ENCODE data around the gene PLCD3. TPM values are rescaled to one million over a fixed set of nuclear protein-coding genes. Genes with fewer than 3 reads are reported as not detected.

PLCD3 gene
- total and polyA plus RNA-seq, 2 of the 8 experiments (the other 6 are each of a cell fraction or from before 2014, with no cell fraction given), result 26.5 to 48.1 TPM

- Histone ChIP-seq H3K36me3 (ENCODE audit: control insufficient read depth in 2 of 4, insufficient read depth in 4 of 4, low read length in 3 of 4) (no peaks in the 10 kb centered on the region), H2AK5ac (ENCODE audit: low read depth, low read length) (no peak overlapping the region), H3K79me2 (ENCODE audit: control insufficient read depth in 1 of 2, insufficient read depth in 2 of 2, low read length in 2 of 2) (peaks cover 12 to 50% of the 10 kb centered on the region in 2 experiments), H4K91ac (replicated peaks; ENCODE audit: insufficient read length, low read length) (peak overlapping the region; percentile 97), H3K27me3 (replicated peaks in 1 of 4; ENCODE audit: control insufficient read depth in 3 of 4, extremely low read depth in 1 of 4, insufficient read depth in 3 of 4, low read length in 3 of 4) (no peaks in the 10 kb centered on the region), H2BK12ac (ENCODE audit: low read depth, low read length) (peak overlapping the region; percentile 72; the same call in 1 of the 2 replicates), H3K4me1 (replicated peaks in 1 of 4; ENCODE audit: control insufficient read depth in 3 of 4, insufficient read depth in 4 of 4, low read length in 3 of 4) (no peaks in the 10 kb centered on the region; a peak in 2 of 7 replicates), H2BK5ac (ENCODE audit: low read depth, low read length) (peak overlapping the region; percentile 100), H2BK20ac (ENCODE audit: low read length) (no peak overlapping the region), H3K4me2 (ENCODE audit: insufficient read depth in 1 of 2, low read depth in 2 of 2, low read length in 2 of 2) (peak overlapping the region; percentile 83 to 93), H3K56ac (replicated peaks; ENCODE audit: insufficient read length, low read depth, low read length) (no peak overlapping the region), H3K9me3 (ENCODE audit: insufficient read depth in 2 of 2, low read depth in 1 of 2, low read length in 1 of 2) (no peaks in the 10 kb centered on the region), H2AFZ (ENCODE audit: low read length) (peak overlapping the region; percentile 76; the same call in 1 of the 2 replicates), H4K5ac (ENCODE audit: insufficient read length, low read depth, low read length) (peak overlapping the region; percentile 75), H3K4me3 (ENCODE audit: extremely low read depth in 1 of 4, insufficient read depth in 2 of 4, low read depth in 3 of 4, low read length in 4 of 4) (peak overlapping the region; percentile 80 to 100 (median 96)), H3K79me1 (ENCODE audit: low read depth, low read length) (peaks cover 6% of the 10 kb centered on the region), H3K14ac (ENCODE audit: insufficient read length) (no peak overlapping the region), H4K20me1 (replicated peaks in 1 of 2; ENCODE audit: control insufficient read depth in 1 of 2, insufficient read depth in 2 of 2, low read length in 2 of 2) (peaks cover 0 to 1% of the 10 kb centered on the region in 2 experiments), H3K18ac (ENCODE audit: extremely low read depth, low read length) (no peak overlapping the region), H3K27ac (ENCODE audit: low read depth, low read length) (peak overlapping the region; percentile 98), H2BK15ac (ENCODE audit: low read length) (no peak overlapping the region), H3K4ac (replicated peaks; ENCODE audit: insufficient read length, low read depth, low read length) (peak overlapping the region; percentile 98), H3K23me2 (ENCODE audit: low read depth, low read length) (peaks cover 5% of the 10 kb centered on the region; the same call in 1 of the 2 replicates), H4K8ac (ENCODE audit: extremely low read depth, insufficient read depth, low read length) (no peak overlapping the region), H3K9ac (replicated peaks in 1 of 4; ENCODE audit: extremely low read depth in 1 of 4, low read depth in 3 of 4, low read length in 3 of 4) (peak overlapping the region; percentile 91 to 100 (median 99)), H3K23ac (ENCODE audit: insufficient read length) (no peak overlapping the region), H2BK120ac (replicated peaks; ENCODE audit: low read depth, low read length) (peak overlapping the region; percentile 95)
- CTCF ChIA-PET (ENCODE audit: partially characterized antibody), result interaction anchor here (0.8 to 1.1 kb wide), 2 partner anchors 21 to 35 kb away, joined by 3 read pairs; no protein-coding TSS in a partner anchor
- POLR2A ChIA-PET (ENCODE audit: partially characterized antibody), result interaction anchor here (0.6 to 4.7 kb wide), 15 partner anchors 8 to 284 kb away, joined by 3 to 51 read pairs (median 6); partner anchors contain the start of genes DCAKD, HEXIM1 and HEXIM2
- DNase-seq (ENCODE audit: low read depth in 1 of 2, low spot score in 2 of 2), result no peak
- 18% methylated on average over 15 of the region's 15 CpGs; no CpG with 5 or more reads in 1 of the 2 experiments for WGBS, 2 experiments (ENCODE audit: extremely low coverage in 1 of 2, insufficient coverage in 1 of 2, insufficient read length in 1 of 2, insufficient replicate concordance in 2 of 2, low coverage in 1 of 2, low lambda C conversion rate in 2 of 2, missing lambda C conversion rate in 1 of 2)
- TF ChIP-seq RBBP5 (IDR thresholded peaks at IDR 0.05; ENCODE audit: borderline replicate concordance, low read depth, low read length) (no peak), BCL11A (IDR thresholded peaks at IDR 0.05; ENCODE audit: low read depth in 2 of 2, low read length in 2 of 2) (no peak), CHD2 (IDR thresholded peaks at IDR 0.05; ENCODE audit: low read length) (no peak), GABPA (IDR thresholded peaks at IDR 0.05; ENCODE audit: borderline replicate concordance, insufficient read depth, low read length) (no peak), USF2 (IDR thresholded peaks at IDR 0.05; ENCODE audit: low read length) (no peak), MAX (IDR thresholded peaks at IDR 0.05) (no peak)
- FAIRE-seq, result no peak
Observed at GRCh38 chr17:45061606-45062205, 70.6 kb downstream of the PLCD3 start.
